Progenitor cell of endocrine pancreas (in vitro differentiated cells): ENCODE results near the gene LRP3. TPM values are rescaled to one million over a fixed set of nuclear protein-coding genes. Genes with fewer than 3 reads are reported as not detected.

Source experiments
- DNase-seq: peaks from one replicate; pipeline ENCODE4 v3.0.0; 2021; ENCODE audit warnings: low spot score; ENCODE audit not compliant: unreplicated experiment
- H3K27ac Mint-ChIP-seq: 2 replicates; pipeline ENCODE4 v1.8.0; 2021; ENCODE audit warnings: mild to moderate bottlenecking, moderate library complexity, mixed read lengths
- H3K27me3 Mint-ChIP-seq: 2 replicates; pipeline ENCODE4 v1.8.0; 2021; ENCODE audit warnings: mixed read lengths
- H3K36me3 Mint-ChIP-seq: 2 replicates; pipeline ENCODE4 v1.8.0; 2022; ENCODE audit warnings: mixed read lengths; ENCODE audit not compliant: insufficient read depth
- H3K4me1 Mint-ChIP-seq: 2 replicates; pipeline ENCODE4 v1.8.0; 2021; ENCODE audit warnings: low read depth, mixed read lengths
- H3K4me3 Mint-ChIP-seq: 2 replicates; pipeline ENCODE4 v1.8.0; 2021; ENCODE audit warnings: low read depth, mild to moderate bottlenecking, moderate library complexity, mixed read lengths
- H3K9me3 Mint-ChIP-seq: 2 replicates; pipeline ENCODE4 v1.8.0; 2021; ENCODE audit warnings: low read depth, mixed read lengths
- CTCF ChIP-seq: fragments of 200-600 bp; sonication (generic); IDR thresholded peaks from one replicate; pipeline ENCODE4 v1.5.0; 2021; ENCODE audit warnings: antibody characterized with exemption, mild to moderate bottlenecking; ENCODE audit not compliant: unreplicated experiment
- total RNA-seq: library from RNA; stranded (reverse); gene quantifications from 2 replicates; pipeline ENCODE4 v1.2.1, GENCODE V29; 2021

The LRP3 gene
- total RNA-seq, 1 donor from 2014 or later = 51.2 TPM

- H3K4me3 Mint-ChIP-seq = no peak overlapping the region
Measured at GRCh38 chr19:33246709-33247440, 52.7 kb downstream of the LRP3 start.

GRCh38 chr19:33247441-33247819 is 53.3 kb downstream of the LRP3 start:
- Mint-ChIP-seq H3K4me3 (no peak overlapping the region), H3K4me1 (peaks cover 6% of the 10 kb centered on the region), H3K36me3 (no peaks in the 10 kb centered on the region), H3K27ac (no peak overlapping the region), H3K9me3 (no peaks in the 10 kb centered on the region), H3K27me3 (peaks cover 4% of the 10 kb centered on the region)
- DNase-seq = no peak
- no peak for TF ChIP-seq CTCF

More at GRCh38 chr19:33246709-33247440, 52.7 kb downstream of the LRP3 start:
- Mint-ChIP-seq H3K36me3 (no peaks in the 10 kb centered on the region), H3K4me1 (peaks cover 6% of the 10 kb centered on the region), H3K9me3 (no peaks in the 10 kb centered on the region), H3K27me3 (peaks cover 4% of the 10 kb centered on the region), H3K27ac (no peak overlapping the region)
- no peak for TF ChIP-seq CTCF
- no peak for DNase-seq

- Mint-ChIP-seq H3K27ac (peak overlapping the region; percentile 68), H3K27me3 (no peaks in the 10 kb centered on the region), H3K4me1 (peaks cover 6% of the 10 kb centered on the region), H3K36me3 (no peaks in the 10 kb centered on the region), H3K4me3 (no peak overlapping the region), H3K9me3 (no peaks in the 10 kb centered on the region)
- no peak for TF ChIP-seq CTCF
- DNase-seq = no peak
Measured at GRCh38 chr19:33248104-33248503, 54.0 kb downstream of the LRP3 start.

GRCh38 chr19:33248553-33248953 is 54.4 kb downstream of the LRP3 start:
- no peak for TF ChIP-seq CTCF
- Mint-ChIP-seq H3K9me3 (no peaks in the 10 kb centered on the region), H3K27me3 (no peaks in the 10 kb centered on the region), H3K4me3 (no peak overlapping the region), H3K27ac (no peak overlapping the region), H3K36me3 (no peaks in the 10 kb centered on the region), H3K4me1 (peaks cover 6% of the 10 kb centered on the region)
- no peak for DNase-seq

GRCh38 chr19:33248954-33249613 is 55.0 kb downstream of the LRP3 start:
- H3K4me1 Mint-ChIP-seq = peaks cover 6% of the 10 kb centered on the region
- no peak for DNase-seq

More at GRCh38 chr19:33248954-33249613, 55.0 kb downstream of the LRP3 start:
- H3K36me3 Mint-ChIP-seq = no peaks in the 10 kb centered on the region
- no peak for TF ChIP-seq CTCF
- H3K4me3 Mint-ChIP-seq = no peak overlapping the region
- no peak overlapping the region for H3K27ac Mint-ChIP-seq
- no peaks in the 10 kb centered on the region for H3K9me3 Mint-ChIP-seq
- H3K27me3 Mint-ChIP-seq = no peaks in the 10 kb centered on the region
